ENCODE data around the gene KCNK3. TPM values are rescaled to one million over a fixed set of nuclear protein-coding genes. Genes with fewer than 3 reads are reported as not detected.

The KCNK3 gene
- total and polyA plus RNA-seq, 2 of the 13 experiments (the other 11 are each of a cell fraction or from before 2014, with no cell fraction given) = not detected

- TF ChIP-seq FUBP1 (CRISPR knock-in tag; IDR thresholded peaks at IDR 0.05; ENCODE audit: borderline replicate concordance) (no peak), KDM5B (CRISPR knock-in tag; IDR thresholded peaks at IDR 0.05; ENCODE audit: borderline replicate concordance) (no peak; the same call in 1 of the 2 replicates), ZFP1 (CRISPR knock-in tag; IDR thresholded peaks at IDR 0.05) (no peak), ZNF3 (CRISPR knock-in tag; IDR thresholded peaks at IDR 0.05) (no peak), ZNF251 (CRISPR knock-in tag; IDR thresholded peaks at IDR 0.05) (no peak), SIN3B (IDR thresholded peaks at IDR 0.05; ENCODE audit: low read length) (no peak), ATF7 (IDR thresholded peaks at IDR 0.05) (no peak), ATF7 (CRISPR knock-in tag; IDR thresholded peaks at IDR 0.05) (no peak), ZNF367 (CRISPR knock-in tag; IDR thresholded peaks at IDR 0.05; ENCODE audit: borderline replicate concordance) (no peak), ZFX (CRISPR knock-in tag; IDR thresholded peaks at IDR 0.05; ENCODE audit: low read depth) (0 out of 2 replicates have a peak, but pooled peaks have one; percentile 33), HNF1B (CRISPR knock-in tag; IDR thresholded peaks at IDR 0.05) (peak; percentile 82), MLLT10 (CRISPR knock-in tag; IDR thresholded peaks at IDR 0.05) (no peak), ZNF33B (CRISPR knock-in tag; IDR thresholded peaks at IDR 0.05) (no peak), CREM (IDR thresholded peaks at IDR 0.05) (peak; percentile 46; the same call in 1 of the 2 replicates), CREM (CRISPR knock-in tag; IDR thresholded peaks at IDR 0.05) (no peak), PAWR (CRISPR knock-in tag; IDR thresholded peaks at IDR 0.05; ENCODE audit: borderline replicate concordance) (no peak), ZNF782 (CRISPR knock-in tag; IDR thresholded peaks at IDR 0.05; ENCODE audit: borderline replicate concordance) (no peak), ZNF580 (CRISPR knock-in tag; IDR thresholded peaks at IDR 0.05; ENCODE audit: borderline replicate concordance, low read depth) (no peak), SMARCE1 (IDR thresholded peaks at IDR 0.05; ENCODE audit: borderline replicate concordance) (no peak), NFAT5 (CRISPR knock-in tag; IDR thresholded peaks at IDR 0.05) (no peak), ETV6 (CRISPR knock-in tag; conservative IDR thresholded peaks at IDR 0.05) (no peak), ZNF446 (CRISPR knock-in tag; IDR thresholded peaks at IDR 0.05) (no peak)
Measured at GRCh38 chr2:26735883-26736588, 43.5 kb downstream of the KCNK3 start (continued).

Measured in HepG2 (cell line).